ENCODE results near the gene STAT2. TPM values are rescaled to one million over a fixed set of nuclear protein-coding genes. Genes with fewer than 3 reads are reported as not detected.

Gene STAT2
- polyA plus RNA-seq, 1 donor (not counting 4 experiments of a cell fraction or from before 2014, with no cell fraction given), result 95.8 TPM

DNA sequence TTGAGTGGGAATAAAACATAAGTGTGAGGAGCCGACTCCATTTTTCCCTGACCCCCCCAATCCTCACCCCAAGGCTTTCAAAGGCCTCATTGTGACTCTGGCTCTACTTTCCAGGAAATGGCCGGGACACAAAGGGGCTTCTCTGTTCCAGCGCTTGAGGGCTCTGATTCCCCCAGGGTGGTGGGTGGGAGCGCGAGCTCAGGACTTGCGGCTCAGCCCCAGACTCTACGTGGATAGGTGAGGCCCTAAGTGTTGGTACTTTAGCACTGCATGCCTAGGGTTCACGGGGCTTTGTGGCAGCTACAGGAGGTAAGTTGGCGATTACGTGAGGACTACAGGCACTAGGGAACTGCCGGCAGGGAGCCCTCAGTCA, 44.7 kb downstream of the STAT2 start:
- Histone ChIP-seq H2AFZ (ENCODE audit: control insufficient read depth, low read length) (peak overlapping the region; percentile 83), H3K4me2 (ENCODE audit: control insufficient read depth, extremely low read depth, insufficient read depth, low read depth, low read length) (peak overlapping the region; percentile 94), H3K27me3 (ENCODE audit: control insufficient read depth, extremely low read depth, insufficient read depth, low read length) (no peaks in the 10 kb centered on the region), H3K4me1 (ENCODE audit: control insufficient read depth, extremely low read depth, insufficient read depth, low read length) (peaks cover 13% of the 10 kb centered on the region), H3K36me3 (ENCODE audit: control insufficient read depth in 2 of 2, extremely low read depth in 1 of 2, insufficient read depth in 2 of 2, low read length in 2 of 2) (peaks cover 16 to 20% of the 10 kb centered on the region in 2 experiments), H3K27ac (ENCODE audit: control insufficient read depth, insufficient read depth, low read length) (peak overlapping the region; percentile 84), H3K79me2 (ENCODE audit: control insufficient read depth, insufficient read depth, low read length) (peaks cover 20% of the 10 kb centered on the region), H3K4me3 (ENCODE audit: control insufficient read depth in 2 of 3, extremely low read depth in 1 of 3, insufficient read depth in 2 of 3, low read depth in 1 of 3, low read length in 3 of 3) (peak overlapping the region; percentile 76 to 95 (median 84)), H3K9me1 (ENCODE audit: control insufficient read depth, extremely low read depth, insufficient read depth, low read length) (no peaks in the 10 kb centered on the region), H4K20me1 (ENCODE audit: control insufficient read depth, extremely low read depth, insufficient read depth, low read length) (no peaks in the 10 kb centered on the region), H3K9me3 (ENCODE audit: control insufficient read depth, low read depth, low read length) (no peaks in the 10 kb centered on the region), H3K9ac (ENCODE audit: control insufficient read depth, extremely low read depth, insufficient read depth, low read length) (peak overlapping the region; percentile 95)
- dilution Hi-C loops (cut with MboI; ENCODE audit: extremely low pct_ligation_motif_present, low sequenced_read_pairs), result no loop called here
- TF ChIP-seq, protein P1, sequence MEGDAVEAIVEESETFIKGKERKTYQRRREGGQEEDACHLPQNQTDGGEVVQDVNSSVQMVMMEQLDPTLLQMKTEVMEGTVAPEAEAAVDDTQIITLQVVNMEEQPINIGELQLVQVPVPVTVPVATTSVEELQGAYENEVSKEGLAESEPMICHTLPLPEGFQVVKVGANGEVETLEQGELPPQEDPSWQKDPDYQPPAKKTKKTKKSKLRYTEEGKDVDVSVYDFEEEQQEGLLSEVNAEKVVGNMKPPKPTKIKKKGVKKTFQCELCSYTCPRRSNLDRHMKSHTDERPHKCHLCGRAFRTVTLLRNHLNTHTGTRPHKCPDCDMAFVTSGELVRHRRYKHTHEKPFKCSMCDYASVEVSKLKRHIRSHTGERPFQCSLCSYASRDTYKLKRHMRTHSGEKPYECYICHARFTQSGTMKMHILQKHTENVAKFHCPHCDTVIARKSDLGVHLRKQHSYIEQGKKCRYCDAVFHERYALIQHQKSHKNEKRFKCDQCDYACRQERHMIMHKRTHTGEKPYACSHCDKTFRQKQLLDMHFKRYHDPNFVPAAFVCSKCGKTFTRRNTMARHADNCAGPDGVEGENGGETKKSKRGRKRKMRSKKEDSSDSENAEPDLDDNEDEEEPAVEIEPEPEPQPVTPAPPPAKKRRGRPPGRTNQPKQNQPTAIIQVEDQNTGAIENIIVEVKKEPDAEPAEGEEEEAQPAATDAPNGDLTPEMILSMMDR (optimal IDR thresholded peaks at IDR 0.05 in 1 of 3, IDR thresholded peaks at IDR 0.05 in 1 of 3, conservative IDR thresholded peaks at IDR 0.05 in 1 of 3; ENCODE audit: extremely low read depth in 1 of 3, insufficient read depth in 2 of 3, low read length in 3 of 3), result no peak
- TF ChIP-seq EZH2 (IDR thresholded peaks at IDR 0.05; ENCODE audit: low read length), result no peak
- no peak for DNase-seq (ENCODE audit: low read depth, low spot score)
- FAIRE-seq, result no peak

DNA sequence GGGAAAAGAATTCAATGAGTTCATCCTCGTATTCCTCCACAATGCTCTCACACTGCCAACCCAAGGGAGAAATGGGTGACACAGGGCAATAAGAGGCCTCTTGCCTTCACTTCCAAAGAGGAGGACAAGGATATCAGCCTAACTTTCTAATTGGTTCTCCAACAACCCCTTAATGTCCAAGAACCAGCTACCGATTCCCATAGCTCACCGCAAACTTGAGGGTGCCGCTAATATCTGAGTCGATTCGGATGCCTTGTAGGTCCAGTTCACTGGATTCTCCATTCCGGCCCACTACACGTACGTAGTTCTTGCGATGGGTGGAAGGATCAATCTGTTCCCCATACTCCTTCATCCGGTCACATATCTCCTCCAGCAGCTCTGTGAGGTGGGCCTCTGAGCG, 48.9 kb downstream of the STAT2 start:
- Histone ChIP-seq H3K9me3 (ENCODE audit: control insufficient read depth, low read depth, low read length) (no peaks in the 10 kb centered on the region), H3K9me1 (ENCODE audit: control insufficient read depth, extremely low read depth, insufficient read depth, low read length) (no peaks in the 10 kb centered on the region), H3K4me1 (ENCODE audit: control insufficient read depth, extremely low read depth, insufficient read depth, low read length) (peaks cover 9% of the 10 kb centered on the region), H3K27me3 (ENCODE audit: control insufficient read depth, extremely low read depth, insufficient read depth, low read length) (no peaks in the 10 kb centered on the region), H3K27ac (ENCODE audit: control insufficient read depth, insufficient read depth, low read length) (no peak overlapping the region), H3K79me2 (ENCODE audit: control insufficient read depth, insufficient read depth, low read length) (peaks cover 20% of the 10 kb centered on the region), H3K36me3 (ENCODE audit: control insufficient read depth in 2 of 2, extremely low read depth in 1 of 2, insufficient read depth in 2 of 2, low read length in 2 of 2) (peaks cover 22 to 25% of the 10 kb centered on the region in 2 experiments), H2AFZ (ENCODE audit: control insufficient read depth, low read length) (no peak overlapping the region), H4K20me1 (ENCODE audit: control insufficient read depth, extremely low read depth, insufficient read depth, low read length) (no peaks in the 10 kb centered on the region), H3K4me2 (ENCODE audit: control insufficient read depth, extremely low read depth, insufficient read depth, low read depth, low read length) (no peak overlapping the region), H3K9ac (ENCODE audit: control insufficient read depth, extremely low read depth, insufficient read depth, low read length) (no peak overlapping the region), H3K4me3 (ENCODE audit: control insufficient read depth in 2 of 3, extremely low read depth in 1 of 3, insufficient read depth in 2 of 3, low read depth in 1 of 3, low read length in 3 of 3) (no peak overlapping the region)
- no peak for DNase-seq (ENCODE audit: low read depth, low spot score)
- no peak for FAIRE-seq
- dilution Hi-C loops (cut with MboI; ENCODE audit: extremely low pct_ligation_motif_present, low sequenced_read_pairs), result no loop called here
- TF ChIP-seq, protein P1 (optimal IDR thresholded peaks at IDR 0.05 in 1 of 3, IDR thresholded peaks at IDR 0.05 in 1 of 3, conservative IDR thresholded peaks at IDR 0.05 in 1 of 3; ENCODE audit: extremely low read depth in 1 of 3, insufficient read depth in 2 of 3, low read length in 3 of 3), result no peak
- TF ChIP-seq EZH2 (IDR thresholded peaks at IDR 0.05; ENCODE audit: low read length), result no peak

Measured in keratinocyte (primary cell).